HG03460 (cell line): ENCODE measurements around the gene BHLHE41.

ENCODE experiments used
- ATAC-seq: cut with Tn5 transposase; IDR thresholded peaks from one replicate; pipeline ENCODE4 v1.9.1; 2021; ENCODE audit not compliant: unreplicated experiment

The BHLHE41 gene

DNA sequence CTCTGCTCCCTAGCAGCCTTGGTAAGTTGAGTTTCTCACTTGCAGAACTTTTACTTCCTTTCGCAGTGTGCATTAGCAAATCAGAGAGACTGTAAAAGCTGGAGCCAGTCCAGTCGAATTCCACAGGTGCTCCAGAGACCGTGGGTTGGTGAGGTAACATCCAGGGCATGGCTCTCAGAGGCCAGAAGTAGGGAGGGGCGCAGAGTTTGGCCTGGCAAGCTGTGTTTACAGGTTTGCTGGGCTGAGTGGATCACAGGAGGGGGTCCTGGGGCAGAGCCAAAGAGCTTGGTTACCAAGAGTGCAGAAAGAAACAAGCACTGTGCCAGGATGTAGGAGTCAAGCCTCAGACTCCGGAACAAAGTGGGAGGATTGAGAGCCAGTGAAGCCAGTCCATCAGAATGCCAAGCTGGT, 10.2 kb upstream of the BHLHE41 start:
- ATAC-seq, result no peak

DNA sequence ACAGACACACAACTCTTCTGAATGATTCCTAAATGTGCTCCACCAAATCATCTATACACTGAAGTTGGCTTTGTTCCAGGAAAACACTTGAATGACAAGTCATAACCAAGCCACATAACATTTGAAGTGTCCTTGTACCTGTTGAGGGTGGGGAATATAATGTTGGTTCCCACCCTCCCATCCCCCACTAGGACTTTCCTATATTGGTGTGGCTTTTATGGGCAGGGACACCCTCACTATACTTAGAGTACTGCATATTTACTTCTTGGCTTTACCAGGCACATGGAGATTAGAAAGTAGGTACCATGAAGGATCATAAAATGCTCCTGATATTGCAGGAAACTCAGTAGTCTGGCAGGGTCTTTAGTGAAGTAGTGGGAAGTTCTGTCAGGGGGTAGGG, 9.7 kb upstream of the BHLHE41 start:
- ATAC-seq, result no peak

DNA sequence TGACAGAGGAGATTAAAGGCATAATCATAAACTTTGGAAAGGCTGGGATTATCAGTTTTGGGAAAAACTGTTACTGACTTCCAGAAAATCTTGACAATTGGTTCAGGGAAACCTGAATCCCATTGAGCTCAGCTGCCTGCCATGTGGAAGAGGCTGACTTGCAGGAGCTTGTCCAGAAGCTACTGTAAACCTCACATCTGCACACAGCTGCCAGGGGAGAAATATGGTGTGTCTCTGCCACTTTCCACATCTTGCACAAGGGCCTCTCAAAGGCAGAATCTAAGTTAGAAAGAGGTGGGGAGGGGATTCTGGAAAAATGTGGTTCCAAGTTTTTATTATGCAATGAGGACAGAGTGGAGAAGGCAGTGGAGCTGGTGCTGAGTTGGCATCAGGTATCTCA, 8.7 kb upstream of the BHLHE41 start:
- ATAC-seq, result no peak

GRCh38 chr12:26132866-26133265, 8.0 kb upstream of the BHLHE41 start:
- no peak for ATAC-seq

GRCh38 chr12:26131936-26132335, 7.1 kb upstream of the BHLHE41 start:
- ATAC-seq, result no peak

DNA sequence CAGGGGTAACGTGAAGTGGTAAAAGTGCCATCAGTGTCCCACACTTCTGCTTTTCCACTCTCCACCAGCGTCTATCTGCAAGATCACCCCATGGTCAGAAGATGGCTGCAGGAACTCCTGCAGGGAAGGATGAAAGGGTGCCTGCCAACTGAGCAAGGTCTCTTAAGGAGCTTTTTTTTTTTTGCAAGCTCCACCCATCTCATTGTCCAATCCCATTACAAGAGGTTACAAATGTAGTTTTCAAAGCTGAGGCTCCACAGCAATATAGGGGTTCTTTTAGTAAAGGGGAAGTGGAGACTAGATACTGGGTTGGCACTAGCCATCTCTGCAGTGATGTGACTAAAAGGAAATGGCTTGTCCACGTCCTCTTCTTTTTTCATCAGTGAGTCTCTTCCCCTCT, 5.9 kb upstream of the BHLHE41 start:
- ATAC-seq, result no peak

GRCh38 chr12:26128168-26128567, 3.3 kb upstream of the BHLHE41 start:
- no peak for ATAC-seq

- ATAC-seq, result no peak
These were observed 2.6 kb upstream of the BHLHE41 start for GRCh38 chr12:26127404-26127803.

DNA sequence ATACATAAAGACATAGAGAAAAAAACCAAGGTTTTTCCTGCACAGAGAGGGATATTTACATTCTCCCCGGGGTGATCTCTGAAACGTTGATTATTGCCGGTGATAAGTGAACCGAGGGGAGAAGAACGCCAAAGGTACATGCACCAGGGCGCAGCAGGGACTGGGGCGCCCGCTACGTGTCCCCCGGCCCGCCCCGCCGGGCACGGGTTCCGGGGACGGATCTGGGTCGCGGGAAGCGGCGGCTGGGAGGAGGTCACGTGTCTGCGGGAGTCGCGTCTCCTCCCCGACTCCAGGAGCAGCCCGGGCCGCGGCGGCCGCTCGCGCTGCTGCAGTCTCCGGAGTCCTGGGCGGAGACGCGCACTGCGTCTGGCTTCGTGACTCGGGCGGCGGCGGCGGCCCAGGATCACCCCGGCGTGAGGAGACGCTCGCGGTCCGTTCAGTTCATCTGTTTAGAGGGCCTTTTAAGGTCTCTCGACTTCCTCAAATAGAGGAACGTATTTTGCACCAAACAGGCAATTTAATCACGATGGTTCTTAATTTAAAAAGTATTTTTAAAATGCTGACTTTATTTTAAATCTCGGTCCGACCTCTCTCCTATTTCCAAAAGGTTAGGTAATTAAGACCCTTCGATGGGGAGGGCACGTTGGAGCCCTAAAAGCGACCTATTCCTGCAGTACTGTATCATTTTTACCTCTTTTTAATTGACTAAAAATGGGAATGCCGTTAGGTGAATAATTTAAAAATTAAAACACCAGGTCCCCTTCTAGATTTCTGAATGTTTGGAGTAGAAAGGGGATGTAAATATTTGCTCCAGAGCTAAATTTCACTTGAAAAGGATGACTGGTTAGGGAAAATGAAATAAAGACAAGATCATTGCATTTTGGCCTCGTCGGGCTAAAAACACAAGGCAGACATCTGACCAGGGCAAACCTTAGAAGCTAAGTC, 1.8 kb upstream of the BHLHE41 start:
- peak; percentile 34 for ATAC-seq

GRCh38 chr12:26125400-26126339, 833 bp upstream of the BHLHE41 start:
- ATAC-seq, result peak; percentile 26

GRCh38 chr12:26123482-26123980, 1.3 kb downstream of the BHLHE41 start:
- ATAC-seq, result no peak

DNA sequence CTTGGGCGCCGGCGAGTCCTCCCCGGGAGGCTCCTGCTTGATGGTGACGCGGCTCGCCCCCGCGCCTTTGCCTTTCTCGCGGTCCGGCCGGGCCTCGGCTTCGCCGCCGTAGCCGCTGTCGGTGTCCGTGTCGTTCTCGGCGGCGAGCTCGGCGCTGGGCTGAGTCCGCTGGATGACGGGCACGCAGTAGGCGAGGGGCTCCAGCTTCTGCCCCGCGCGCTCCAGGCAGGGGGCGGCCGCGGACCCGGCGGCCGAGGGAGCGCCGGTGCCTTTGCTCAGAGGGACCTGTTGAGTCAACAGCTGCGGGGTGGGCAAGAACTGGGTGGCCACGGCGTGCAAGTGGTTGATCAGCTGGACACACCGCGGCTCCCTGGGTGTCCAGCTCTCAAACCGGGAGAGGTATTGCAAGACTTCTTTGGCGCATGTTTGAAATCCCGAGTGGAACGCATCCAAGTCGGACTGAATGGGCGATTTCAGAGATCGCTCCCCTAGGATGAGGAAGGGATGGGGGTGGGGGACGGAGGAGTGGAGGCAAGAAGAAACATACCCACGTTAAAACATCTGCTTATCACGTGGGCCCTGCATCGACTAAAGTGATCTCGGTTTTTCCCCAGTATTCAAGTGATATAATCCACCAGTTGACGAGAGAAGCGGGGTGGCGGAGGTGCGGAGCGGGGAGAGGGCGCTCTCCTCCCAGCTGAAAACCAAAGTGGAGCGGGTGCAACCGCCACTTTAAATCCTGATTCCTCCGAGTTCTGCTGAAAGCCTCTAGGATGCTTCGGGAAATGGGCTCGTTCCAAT, 2.0 kb downstream of the BHLHE41 start:
- ATAC-seq, result no peak

GRCh38 chr12:26122061-26122680, 2.7 kb downstream of the BHLHE41 start:
- no peak for ATAC-seq

GRCh38 chr12:26121323-26122060, 3.3 kb downstream of the BHLHE41 start:
- ATAC-seq, result no peak

DNA sequence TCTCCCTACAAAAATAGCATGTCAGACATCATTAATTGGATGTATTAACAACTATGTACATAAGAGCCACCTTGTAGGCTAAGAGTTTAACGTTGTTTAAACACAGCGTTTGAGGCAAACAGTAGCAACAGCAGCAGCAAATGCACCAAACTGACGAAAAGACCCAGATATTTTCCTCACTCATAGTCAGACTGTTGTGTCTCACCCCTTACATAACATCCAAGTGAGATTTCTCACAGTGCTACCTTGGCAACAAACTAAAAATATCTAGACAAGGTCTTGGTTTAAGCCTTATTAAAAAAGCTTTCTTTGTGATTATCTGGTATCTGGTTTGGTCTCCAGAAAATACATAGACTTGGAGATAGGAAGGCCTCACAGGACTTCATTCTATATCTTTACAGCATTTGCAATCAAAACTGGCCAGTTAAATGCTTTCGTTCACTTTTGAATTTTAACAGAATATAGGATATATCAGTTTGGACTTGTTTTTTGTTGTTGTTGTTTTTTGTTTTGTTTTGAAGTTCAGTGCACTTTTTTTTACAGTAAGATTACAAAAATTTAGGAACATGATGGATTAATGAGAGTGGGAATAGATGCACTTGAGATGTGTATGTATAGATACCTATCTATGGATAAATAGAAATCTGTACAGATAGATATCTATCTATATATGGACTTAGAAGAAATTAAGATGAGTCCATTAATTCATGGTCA, 4.1 kb downstream of the BHLHE41 start:
- no peak for ATAC-seq

GRCh38 chr12:26119391-26119989, 5.3 kb downstream of the BHLHE41 start:
- ATAC-seq, result no peak

GRCh38 chr12:26118308-26118707, 6.5 kb downstream of the BHLHE41 start:
- no peak for ATAC-seq
